Stimulated activated naive CD8-positive, alpha-beta T cell treated with anti-CD3 and anti-CD28 coated beads, Interleukin-15, Interleukin-2, amounts not matched to agents 100 ng/mL and 50 ng/mL, for 24 hours (primary cell): ENCODE measurements around the gene HCRTR1.

ENCODE experiments used
- H3K27ac Mint-ChIP-seq: one replicate; pipeline ENCODE4 v1.8.0; 2021; ENCODE audit warnings: mild to moderate bottlenecking, mixed read lengths
- H3K27me3 Mint-ChIP-seq: one replicate; pipeline ENCODE4 v1.8.0; 2021; ENCODE audit warnings: mixed read lengths
- H3K36me3 Mint-ChIP-seq: one replicate; pipeline ENCODE4 v1.8.0; 2021; ENCODE audit warnings: low read depth, mixed read lengths
- H3K4me1 Mint-ChIP-seq: one replicate; pipeline ENCODE4 v1.8.0; 2021; ENCODE audit warnings: low read depth, mixed read lengths
- H3K4me3 Mint-ChIP-seq: one replicate; pipeline ENCODE4 v1.8.0; 2021; ENCODE audit warnings: mild to moderate bottlenecking, mixed read lengths
- H3K9me3 Mint-ChIP-seq: one replicate; pipeline ENCODE4 v1.8.0; 2021; ENCODE audit warnings: mixed read lengths

HCRTR1 gene

GRCh38 chr1:31668303-31668883 lies 50.9 kb downstream of the HCRTR1 start:
- H3K9me3 Mint-ChIP-seq, result no peaks in the 10 kb centered on the region
- H3K27ac Mint-ChIP-seq, result no peak overlapping the region
- H3K4me1 Mint-ChIP-seq, result peaks cover 15% of the 10 kb centered on the region
- peaks cover 15% of the 10 kb centered on the region for H3K27me3 Mint-ChIP-seq
- no peak overlapping the region for H3K4me3 Mint-ChIP-seq
- no peaks in the 10 kb centered on the region for H3K36me3 Mint-ChIP-seq

DNA sequence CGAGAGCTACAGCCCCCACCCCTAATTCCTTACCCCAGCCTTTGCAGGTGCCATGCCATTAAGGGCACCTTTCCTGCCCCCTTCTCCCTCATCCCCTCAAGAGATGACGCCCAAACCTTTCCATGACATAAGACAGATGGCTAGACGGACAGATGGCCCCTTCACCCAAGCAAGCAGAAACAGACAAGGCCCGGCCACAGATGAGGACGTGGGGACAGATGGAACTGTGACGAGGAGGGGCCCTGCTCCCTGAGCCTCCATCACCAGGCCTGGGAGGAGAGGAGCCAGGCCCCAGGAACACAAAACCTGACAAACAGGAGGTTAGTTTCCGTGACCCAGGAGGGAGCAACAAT lies 51.9 kb downstream of the HCRTR1 start:
- Mint-ChIP-seq H3K27ac (no peak overlapping the region), H3K9me3 (no peaks in the 10 kb centered on the region), H3K27me3 (peaks cover 15% of the 10 kb centered on the region), H3K36me3 (no peaks in the 10 kb centered on the region), H3K4me3 (no peak overlapping the region), H3K4me1 (peaks cover 15% of the 10 kb centered on the region)

- H3K4me1 Mint-ChIP-seq, result peaks cover 15% of the 10 kb centered on the region
- H3K36me3 Mint-ChIP-seq, result no peaks in the 10 kb centered on the region
- peak overlapping the region; percentile 57 for H3K4me3 Mint-ChIP-seq
- peaks cover 15% of the 10 kb centered on the region for H3K27me3 Mint-ChIP-seq
- no peaks in the 10 kb centered on the region for H3K9me3 Mint-ChIP-seq
- H3K27ac Mint-ChIP-seq, result peak overlapping the region; percentile 39
Measured at GRCh38 chr1:31669786-31670592, 52.5 kb downstream of the HCRTR1 start.

DNA sequence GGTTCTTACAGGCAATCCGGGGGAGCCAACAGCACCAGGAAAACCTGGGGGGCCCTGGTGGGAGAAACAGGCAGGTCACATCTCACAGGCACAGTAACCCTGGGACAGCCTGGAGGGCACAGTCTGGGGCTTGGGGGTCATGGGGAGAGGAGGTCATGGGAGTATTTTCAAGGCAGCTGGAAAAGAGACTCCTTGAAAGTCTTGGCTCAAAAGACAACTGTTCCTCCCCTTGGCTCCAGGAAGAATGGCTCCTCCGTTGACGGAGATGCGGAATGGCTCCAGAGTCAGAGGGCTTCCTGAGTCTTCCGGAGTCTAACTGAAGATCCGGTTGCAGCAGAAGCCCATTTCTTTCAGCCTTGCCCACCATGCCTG lies 53.1 kb downstream of the HCRTR1 start:
- peaks cover 15% of the 10 kb centered on the region for H3K4me1 Mint-ChIP-seq
- no peaks in the 10 kb centered on the region for H3K9me3 Mint-ChIP-seq
- H3K4me3 Mint-ChIP-seq, result no peak overlapping the region
- peaks cover 15% of the 10 kb centered on the region for H3K27me3 Mint-ChIP-seq
- no peak overlapping the region for H3K27ac Mint-ChIP-seq
- H3K36me3 Mint-ChIP-seq, result no peaks in the 10 kb centered on the region

GRCh38 chr1:31671147-31671546 lies 53.7 kb downstream of the HCRTR1 start:
- no peak overlapping the region for H3K4me3 Mint-ChIP-seq
- H3K27me3 Mint-ChIP-seq, result peaks cover 15% of the 10 kb centered on the region
- peaks cover 15% of the 10 kb centered on the region for H3K4me1 Mint-ChIP-seq
- no peaks in the 10 kb centered on the region for H3K9me3 Mint-ChIP-seq
- H3K36me3 Mint-ChIP-seq, result no peaks in the 10 kb centered on the region
- H3K27ac Mint-ChIP-seq, result no peak overlapping the region

GRCh38 chr1:31671561-31672201 lies 54.2 kb downstream of the HCRTR1 start:
- Mint-ChIP-seq H3K27me3 (peaks cover 15% of the 10 kb centered on the region), H3K4me3 (no peak overlapping the region), H3K36me3 (no peaks in the 10 kb centered on the region), H3K27ac (no peak overlapping the region), H3K9me3 (no peaks in the 10 kb centered on the region), H3K4me1 (peaks cover 15% of the 10 kb centered on the region)

GRCh38 chr1:31672986-31673385 lies 55.5 kb downstream of the HCRTR1 start:
- Mint-ChIP-seq H3K4me3 (no peak overlapping the region), H3K27ac (no peak overlapping the region), H3K9me3 (no peaks in the 10 kb centered on the region), H3K27me3 (peaks cover 15% of the 10 kb centered on the region), H3K36me3 (no peaks in the 10 kb centered on the region), H3K4me1 (peaks cover 15% of the 10 kb centered on the region)

- H3K9me3 Mint-ChIP-seq, result no peaks in the 10 kb centered on the region
- H3K27ac Mint-ChIP-seq, result no peak overlapping the region
- peaks cover 15% of the 10 kb centered on the region for H3K4me1 Mint-ChIP-seq
- H3K27me3 Mint-ChIP-seq, result peaks cover 15% of the 10 kb centered on the region
- no peaks in the 10 kb centered on the region for H3K36me3 Mint-ChIP-seq
- no peak overlapping the region for H3K4me3 Mint-ChIP-seq
Measured at GRCh38 chr1:31673433-31673832, 55.9 kb downstream of the HCRTR1 start.

- Mint-ChIP-seq H3K27me3 (peaks cover 10% of the 10 kb centered on the region), H3K4me3 (no peak overlapping the region), H3K9me3 (no peaks in the 10 kb centered on the region), H3K36me3 (no peaks in the 10 kb centered on the region), H3K4me1 (peaks cover 11% of the 10 kb centered on the region), H3K27ac (no peak overlapping the region)
Measured at GRCh38 chr1:31674626-31675025, 57.1 kb downstream of the HCRTR1 start.

GRCh38 chr1:31675161-31675560 lies 57.7 kb downstream of the HCRTR1 start:
- H3K36me3 Mint-ChIP-seq, result no peaks in the 10 kb centered on the region
- peaks cover 7% of the 10 kb centered on the region for H3K4me1 Mint-ChIP-seq
- no peak overlapping the region for H3K4me3 Mint-ChIP-seq
- H3K27ac Mint-ChIP-seq, result no peak overlapping the region
- H3K9me3 Mint-ChIP-seq, result no peaks in the 10 kb centered on the region
- peaks cover 6% of the 10 kb centered on the region for H3K27me3 Mint-ChIP-seq

GRCh38 chr1:31675756-31676155 lies 58.3 kb downstream of the HCRTR1 start:
- H3K9me3 Mint-ChIP-seq, result no peaks in the 10 kb centered on the region
- H3K4me3 Mint-ChIP-seq, result no peak overlapping the region
- H3K4me1 Mint-ChIP-seq, result peaks cover 3% of the 10 kb centered on the region
- H3K36me3 Mint-ChIP-seq, result no peaks in the 10 kb centered on the region
- peaks cover 4% of the 10 kb centered on the region for H3K27me3 Mint-ChIP-seq
- no peak overlapping the region for H3K27ac Mint-ChIP-seq
